ENCODE measurements around the gene TMEM135. TPM values are rescaled to one million over a fixed set of nuclear protein-coding genes. Genes with fewer than 3 reads are reported as not detected.

Gene TMEM135
- total and polyA plus RNA-seq, 2 donors (not counting 1 experiment from before 2014, with no cell fraction given) = 2.7 to 19.5 TPM

DNA sequence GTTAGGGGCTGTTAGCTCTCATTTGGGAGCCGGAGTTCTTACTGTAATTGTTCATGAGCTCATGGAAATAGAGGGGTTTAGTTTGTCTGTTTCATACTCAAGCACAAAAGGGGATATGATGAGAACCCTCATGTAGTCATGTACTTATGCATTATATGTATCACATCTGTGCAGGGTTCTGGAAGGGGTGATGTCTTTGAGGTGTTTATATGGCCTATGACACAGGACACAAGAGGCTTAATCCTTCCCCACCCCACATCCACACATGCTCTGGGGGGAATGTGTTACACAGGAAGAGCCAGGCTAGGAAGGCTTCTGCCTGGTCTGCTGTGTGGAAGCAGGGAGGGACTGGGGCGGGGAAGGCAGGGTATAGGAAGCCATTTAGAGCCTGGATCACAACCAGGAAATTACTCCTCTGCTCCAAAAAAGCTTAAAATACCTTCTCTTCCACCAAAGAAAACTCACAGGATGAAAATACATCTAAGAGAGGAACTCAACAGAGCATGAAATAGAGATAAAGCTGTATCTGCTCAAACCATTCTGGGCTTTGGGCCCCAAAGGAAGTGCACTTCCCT lies 316.1 kb downstream of the TMEM135 start:
- H3K4me1 Mint-ChIP-seq = peaks cover 14% of the 10 kb centered on the region
- ChIA-PET POLR2A (no interaction called here), CTCF (interaction anchor here (0.6 to 5.9 kb wide), 15 partner anchors 8 to 1197 kb away, joined by 3 to 65 read pairs (median 5); no protein-coding TSS in a partner anchor)
- H3K9me3 ChIP-seq (ENCODE audit: control extremely low read depth in 1 of 3, control insufficient read depth in 2 of 3, insufficient read depth in 1 of 3, low read length in 2 of 3) = no peaks in the 10 kb centered on the region
- peaks cover 10% of the 10 kb centered on the region for H3K27me3 Mint-ChIP-seq
- no CpG with 5 or more reads among the region's 2 CpGs for WGBS (ENCODE audit: insufficient coverage)
- H3K27me3 ChIP-seq (replicated peaks in 1 of 4; ENCODE audit: control extremely low read depth in 1 of 4, control insufficient read depth in 3 of 4, insufficient read depth in 4 of 4, low read length in 3 of 4) = peaks cover 0 to 4% (median 1%) of the 10 kb centered on the region in 4 experiments
- no peaks in the 10 kb centered on the region for H4K20me1 ChIP-seq (ENCODE audit: control insufficient read depth, insufficient read depth, low read length, poor library complexity, severe bottlenecking)
- ATAC-seq (ENCODE audit: low read depth) (no peak), DNase-seq (no peak)
- no peak overlapping the region for H3K4me3 Mint-ChIP-seq
- H3K79me2 ChIP-seq (ENCODE audit: control insufficient read depth, insufficient read depth, low read length) = no peaks in the 10 kb centered on the region
- no peak overlapping the region for H3K27ac ChIP-seq (ENCODE audit: low read length in 2 of 2)
- H3K4me3 ChIP-seq (ENCODE audit: control extremely low read depth in 1 of 5, extremely low read depth in 1 of 5, insufficient read depth in 1 of 5, low read depth in 2 of 5, low read length in 4 of 5) = no peak overlapping the region
- no peaks in the 10 kb centered on the region for H3K9me3 Mint-ChIP-seq (ENCODE audit: insufficient read depth)
- no peak for TF ChIP-seq EZH2 (IDR thresholded peaks at IDR 0.05; ENCODE audit: borderline replicate concordance, insufficient read depth, low read depth, low read length, poor library complexity, severe bottlenecking)
- TF ChIP-seq, protein P1, sequence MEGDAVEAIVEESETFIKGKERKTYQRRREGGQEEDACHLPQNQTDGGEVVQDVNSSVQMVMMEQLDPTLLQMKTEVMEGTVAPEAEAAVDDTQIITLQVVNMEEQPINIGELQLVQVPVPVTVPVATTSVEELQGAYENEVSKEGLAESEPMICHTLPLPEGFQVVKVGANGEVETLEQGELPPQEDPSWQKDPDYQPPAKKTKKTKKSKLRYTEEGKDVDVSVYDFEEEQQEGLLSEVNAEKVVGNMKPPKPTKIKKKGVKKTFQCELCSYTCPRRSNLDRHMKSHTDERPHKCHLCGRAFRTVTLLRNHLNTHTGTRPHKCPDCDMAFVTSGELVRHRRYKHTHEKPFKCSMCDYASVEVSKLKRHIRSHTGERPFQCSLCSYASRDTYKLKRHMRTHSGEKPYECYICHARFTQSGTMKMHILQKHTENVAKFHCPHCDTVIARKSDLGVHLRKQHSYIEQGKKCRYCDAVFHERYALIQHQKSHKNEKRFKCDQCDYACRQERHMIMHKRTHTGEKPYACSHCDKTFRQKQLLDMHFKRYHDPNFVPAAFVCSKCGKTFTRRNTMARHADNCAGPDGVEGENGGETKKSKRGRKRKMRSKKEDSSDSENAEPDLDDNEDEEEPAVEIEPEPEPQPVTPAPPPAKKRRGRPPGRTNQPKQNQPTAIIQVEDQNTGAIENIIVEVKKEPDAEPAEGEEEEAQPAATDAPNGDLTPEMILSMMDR (IDR thresholded peaks at IDR 0.05) = no peak
- no peak overlapping the region for H3K4me2 ChIP-seq (replicated peaks; ENCODE audit: low read depth, low read length, poor library complexity, severe bottlenecking)
- H3K4me1 ChIP-seq (ENCODE audit: control insufficient read depth in 2 of 2, insufficient read depth in 2 of 2, low read length in 2 of 2) = peaks cover 7% of the 10 kb centered on the region in 2 donors
- no peak overlapping the region for H3K27ac Mint-ChIP-seq
- H3K36me3 ChIP-seq (replicated peaks in 1 of 2; ENCODE audit: control extremely low read depth in 1 of 2, control insufficient read depth in 1 of 2, extremely low read depth in 1 of 2, insufficient read depth in 2 of 2, low read length in 1 of 2) = no peaks in the 10 kb centered on the region
- no peak overlapping the region for H3K9ac ChIP-seq (ENCODE audit: low read length)
- intact Hi-C loops (cut with micrococcal nuclease) = no loop called here
- H2AFZ ChIP-seq (ENCODE audit: insufficient read depth, low read depth, low read length, poor library complexity, severe bottlenecking) = no peak overlapping the region

DNA sequence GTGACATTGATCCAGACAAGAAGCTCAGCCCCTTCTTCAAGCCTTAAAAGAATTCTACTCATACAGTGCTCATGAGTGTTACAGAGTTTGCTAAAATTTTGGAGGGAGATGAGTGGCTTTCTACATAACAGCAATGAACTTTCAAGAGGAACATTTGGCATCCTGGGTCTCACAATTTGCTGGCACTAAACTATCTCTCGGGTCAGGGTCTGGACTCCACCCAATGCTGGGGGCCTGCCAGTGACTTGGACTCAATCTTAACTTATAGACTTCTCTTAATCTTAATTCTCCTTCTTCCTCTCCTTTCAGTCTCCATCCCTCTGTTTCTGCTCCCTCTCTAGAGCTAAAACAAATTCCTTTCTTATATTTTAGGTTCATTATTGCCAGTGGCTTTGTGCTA lies 317.9 kb downstream of the TMEM135 start:
- TF ChIP-seq, protein P1 (IDR thresholded peaks at IDR 0.05) = no peak
- no peak for TF ChIP-seq EZH2 (IDR thresholded peaks at IDR 0.05; ENCODE audit: borderline replicate concordance, insufficient read depth, low read depth, low read length, poor library complexity, severe bottlenecking)
- no peak overlapping the region for H2AFZ ChIP-seq (ENCODE audit: insufficient read depth, low read depth, low read length, poor library complexity, severe bottlenecking)
- no peaks in the 10 kb centered on the region for H3K9me3 ChIP-seq (ENCODE audit: control extremely low read depth in 1 of 3, control insufficient read depth in 2 of 3, insufficient read depth in 1 of 3, low read length in 2 of 3)
- H3K9me3 Mint-ChIP-seq (ENCODE audit: insufficient read depth) = no peaks in the 10 kb centered on the region
- intact Hi-C loops (cut with micrococcal nuclease) = no loop called here
- H3K27me3 Mint-ChIP-seq = peaks cover 10% of the 10 kb centered on the region
- 100% methylated on average over 1 of the region's 1 CpG for WGBS (ENCODE audit: insufficient coverage)
- H3K4me1 Mint-ChIP-seq = peaks cover 14% of the 10 kb centered on the region
- no peak for ATAC-seq (ENCODE audit: low read depth)
- DNase-seq = no peak
- POLR2A ChIA-PET = no interaction called here
- no peak overlapping the region for H3K27ac ChIP-seq (ENCODE audit: low read length in 2 of 2)
- no peaks in the 10 kb centered on the region for H4K20me1 ChIP-seq (ENCODE audit: control insufficient read depth, insufficient read depth, low read length, poor library complexity, severe bottlenecking)
- H3K4me1 ChIP-seq (ENCODE audit: control insufficient read depth in 2 of 2, insufficient read depth in 2 of 2, low read length in 2 of 2) = peaks cover 7% of the 10 kb centered on the region in 2 donors
- H3K9ac ChIP-seq (ENCODE audit: low read length) = no peak overlapping the region
- no peaks in the 10 kb centered on the region for H3K79me2 ChIP-seq (ENCODE audit: control insufficient read depth, insufficient read depth, low read length)
- peaks cover 0 to 4% (median 1%) of the 10 kb centered on the region in 4 experiments for H3K27me3 ChIP-seq (replicated peaks in 1 of 4; ENCODE audit: control extremely low read depth in 1 of 4, control insufficient read depth in 3 of 4, insufficient read depth in 4 of 4, low read length in 3 of 4)
- H3K4me3 Mint-ChIP-seq = no peak overlapping the region
- CTCF ChIA-PET = interaction anchor here (0.6 to 5.9 kb wide), 2 partner anchors 57 to 66 kb away, joined by 3 to 65 read pairs; no protein-coding TSS in a partner anchor
- H3K27ac Mint-ChIP-seq = no peak overlapping the region
- no peak overlapping the region for H3K4me3 ChIP-seq (ENCODE audit: control extremely low read depth in 1 of 5, extremely low read depth in 1 of 5, insufficient read depth in 1 of 5, low read depth in 2 of 5, low read length in 4 of 5)
- no peak overlapping the region for H3K4me2 ChIP-seq (replicated peaks; ENCODE audit: low read depth, low read length, poor library complexity, severe bottlenecking)
- H3K36me3 ChIP-seq (replicated peaks in 1 of 2; ENCODE audit: control extremely low read depth in 1 of 2, control insufficient read depth in 1 of 2, extremely low read depth in 1 of 2, insufficient read depth in 2 of 2, low read length in 1 of 2) = no peaks in the 10 kb centered on the region
